A673 (cell line): ENCODE results near the gene C19orf47. TPM values are rescaled to one million over a fixed set of nuclear protein-coding genes. Genes with fewer than 3 reads are reported as not detected.
A peak's percentile ranks its signal among the peaks of the same experiment; 100 is the strongest.

Experiments used
- BruUV-seq: library from RNA; stranded (reverse); fragments of 400-500 nt; replicated peaks from 2 replicates; lab custom pipeline; 2021; lab: Mats Ljungman, UMichigan
- CTCF ChIA-PET: fragments of 300-600 bp; sonication (Branson Sonifier 250); formaldehyde crosslinking; loops from one replicate; lab custom pipeline; 2022; ENCODE audit warnings: antibody characterized with exemption; lab: Charles Lee
- POLR2A ChIA-PET: fragments of 300-600 bp; sonication (Branson Sonifier 250); formaldehyde crosslinking; loops from one replicate; lab custom pipeline; 2022; ENCODE audit warnings: antibody characterized with exemption; ENCODE audit not compliant: low non-redundant PET; lab: Charles Lee
- DNase-seq: peaks from one replicate; pipeline ENCODE4 v3.0.0-alpha.2; 2015; ENCODE audit warnings: low spot score
- H3K27ac ChIP-seq: fragments of 200-600 bp; sonication (generic); 2 replicates; pipeline ENCODE4 v1.5.1; 2016; ENCODE audit warnings: mixed run types, low read depth, mild to moderate bottlenecking, mixed read lengths, antibody characterized with exemption, low read length; ENCODE audit not compliant: poor library complexity, severe bottlenecking
- H3K27me3 ChIP-seq: fragments of 200-600 bp; sonication (generic); replicated peaks from 2 replicates; pipeline ENCODE4 v1.6.1; 2017; ENCODE audit warnings: mixed run types, low read depth, mild to moderate bottlenecking, mixed read lengths, antibody characterized with exemption, low read length; ENCODE audit not compliant: insufficient read depth, poor library complexity
- H3K36me3 ChIP-seq: fragments of 200-600 bp; sonication (generic); 2 replicates; pipeline ENCODE4 v1.6.1; 2016; ENCODE audit warnings: mixed run types, mild to moderate bottlenecking, mixed read lengths, antibody characterized with exemption, low read length; ENCODE audit not compliant: insufficient read depth, poor library complexity, severe bottlenecking
- H3K4me1 ChIP-seq: fragments of 200-600 bp; sonication (generic); 2 replicates; pipeline ENCODE4 v1.6.1; 2017; ENCODE audit warnings: mixed run types, mild to moderate bottlenecking, mixed read lengths, antibody characterized with exemption, low read length; ENCODE audit not compliant: insufficient read depth, poor library complexity, severe bottlenecking
- H3K4me3 ChIP-seq: fragments of 200-600 bp; sonication (generic); 2 replicates; pipeline ENCODE4 v1.5.1; 2016; ENCODE audit warnings: low read depth, mixed run types, mild to moderate bottlenecking, mixed read lengths, low read length; ENCODE audit not compliant: poor library complexity, severe bottlenecking
- H3K9me3 ChIP-seq: fragments of 200-600 bp; sonication (generic); 2 replicates; pipeline ENCODE4 v1.6.1; 2016; ENCODE audit warnings: mixed run types, low read depth, mild to moderate bottlenecking, mixed read lengths, antibody characterized with exemption, low read length; ENCODE audit not compliant: poor library complexity, severe bottlenecking
- EZH2 ChIP-seq: fragments of 200-600 bp; sonication (generic); IDR thresholded peaks from 2 replicates; pipeline ENCODE4 v1.6.1; 2017; ENCODE audit warnings: borderline replicate concordance, low read depth, mild to moderate bottlenecking, mixed read lengths, antibody characterized with exemption, low read length; ENCODE audit not compliant: poor library complexity, severe bottlenecking
- intact Hi-C: fragments of 100-400 bp; cut with micrococcal nuclease; formaldehyde crosslinking; loops from one replicate; pipeline ENCODE4 v1.10.0; 2022; ENCODE audit not compliant: unreplicated experiment
- total RNA-seq: library from RNA; stranded (reverse); gene quantifications from 2 replicates; pipeline ENCODE4 v1.2.3, GENCODE V29; 2021
- TF ChIP-seq, protein P1 (sequence below): fragments of 300-800, 200-600 bp; sonication (generic); conservative IDR thresholded peaks from 2 replicates; pipeline ENCODE4 v1.5.1; 2017; ENCODE audit warnings: low read depth, mild to moderate bottlenecking, antibody characterized with exemption, low read length, moderate library complexity, mixed read lengths

Gene C19orf47
- total RNA-seq, 1 experiment from 2014 or later: 26.5 TPM

DNA sequence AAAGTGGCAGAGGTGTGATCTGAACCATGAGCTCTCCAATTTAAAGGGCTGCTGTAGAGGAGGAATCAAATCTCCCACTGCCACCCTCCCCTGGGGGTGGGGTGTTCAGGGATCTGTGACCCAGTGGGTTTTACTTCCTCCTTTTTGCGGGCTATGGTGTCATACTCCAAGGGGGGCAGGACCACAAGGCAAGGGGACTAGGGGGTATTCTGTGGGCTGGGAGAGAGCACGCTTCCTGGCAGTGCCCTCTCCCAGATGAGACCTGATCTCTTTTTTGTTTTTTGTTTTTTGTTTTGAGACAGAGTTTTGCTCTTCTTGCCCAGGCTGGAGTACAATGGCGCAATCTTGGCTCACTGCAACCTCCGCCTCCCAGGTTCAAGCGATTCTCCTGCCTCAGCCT is 10.6 kb upstream of the C19orf47 start:
- no TSS peak for BruUV-seq
- POLR2A ChIA-PET: no interaction called here
- intact Hi-C loops: no loop called here

DNA sequence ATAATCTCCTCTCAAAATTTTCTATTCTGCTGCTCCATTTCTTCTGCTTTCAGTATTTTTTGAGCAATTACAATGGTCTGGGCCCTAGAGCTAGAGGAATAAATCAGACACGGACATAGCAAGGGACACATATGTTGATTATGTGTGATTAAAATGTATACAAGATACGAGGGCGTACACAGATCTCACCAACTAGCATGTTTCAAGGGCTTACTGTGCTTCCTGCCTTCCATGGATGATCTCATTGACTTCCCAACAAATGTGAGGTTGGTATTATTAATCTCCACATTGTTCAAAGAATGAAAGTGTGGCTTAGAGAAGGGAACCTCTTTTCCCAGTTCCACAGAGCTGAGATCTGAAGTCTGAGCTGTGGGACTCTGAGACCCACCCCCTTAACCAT is 9.4 kb upstream of the C19orf47 start:
- POLR2A ChIA-PET: no interaction called here

More for the DNA sequence above, 10.6 kb upstream of the C19orf47 start:
- no peak for TF ChIP-seq EZH2
- TF ChIP-seq, protein P1, sequence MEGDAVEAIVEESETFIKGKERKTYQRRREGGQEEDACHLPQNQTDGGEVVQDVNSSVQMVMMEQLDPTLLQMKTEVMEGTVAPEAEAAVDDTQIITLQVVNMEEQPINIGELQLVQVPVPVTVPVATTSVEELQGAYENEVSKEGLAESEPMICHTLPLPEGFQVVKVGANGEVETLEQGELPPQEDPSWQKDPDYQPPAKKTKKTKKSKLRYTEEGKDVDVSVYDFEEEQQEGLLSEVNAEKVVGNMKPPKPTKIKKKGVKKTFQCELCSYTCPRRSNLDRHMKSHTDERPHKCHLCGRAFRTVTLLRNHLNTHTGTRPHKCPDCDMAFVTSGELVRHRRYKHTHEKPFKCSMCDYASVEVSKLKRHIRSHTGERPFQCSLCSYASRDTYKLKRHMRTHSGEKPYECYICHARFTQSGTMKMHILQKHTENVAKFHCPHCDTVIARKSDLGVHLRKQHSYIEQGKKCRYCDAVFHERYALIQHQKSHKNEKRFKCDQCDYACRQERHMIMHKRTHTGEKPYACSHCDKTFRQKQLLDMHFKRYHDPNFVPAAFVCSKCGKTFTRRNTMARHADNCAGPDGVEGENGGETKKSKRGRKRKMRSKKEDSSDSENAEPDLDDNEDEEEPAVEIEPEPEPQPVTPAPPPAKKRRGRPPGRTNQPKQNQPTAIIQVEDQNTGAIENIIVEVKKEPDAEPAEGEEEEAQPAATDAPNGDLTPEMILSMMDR: no peak
- no peak for DNase-seq
- Histone ChIP-seq H3K4me3 (no peak overlapping the region), H3K4me1 (no peaks in the 10 kb centered on the region), H3K27ac (no peak overlapping the region), H3K27me3 (no peaks in the 10 kb centered on the region), H3K36me3 (no peaks in the 10 kb centered on the region), H3K9me3 (no peaks in the 10 kb centered on the region)
- CTCF ChIA-PET: no interaction called here

DNA sequence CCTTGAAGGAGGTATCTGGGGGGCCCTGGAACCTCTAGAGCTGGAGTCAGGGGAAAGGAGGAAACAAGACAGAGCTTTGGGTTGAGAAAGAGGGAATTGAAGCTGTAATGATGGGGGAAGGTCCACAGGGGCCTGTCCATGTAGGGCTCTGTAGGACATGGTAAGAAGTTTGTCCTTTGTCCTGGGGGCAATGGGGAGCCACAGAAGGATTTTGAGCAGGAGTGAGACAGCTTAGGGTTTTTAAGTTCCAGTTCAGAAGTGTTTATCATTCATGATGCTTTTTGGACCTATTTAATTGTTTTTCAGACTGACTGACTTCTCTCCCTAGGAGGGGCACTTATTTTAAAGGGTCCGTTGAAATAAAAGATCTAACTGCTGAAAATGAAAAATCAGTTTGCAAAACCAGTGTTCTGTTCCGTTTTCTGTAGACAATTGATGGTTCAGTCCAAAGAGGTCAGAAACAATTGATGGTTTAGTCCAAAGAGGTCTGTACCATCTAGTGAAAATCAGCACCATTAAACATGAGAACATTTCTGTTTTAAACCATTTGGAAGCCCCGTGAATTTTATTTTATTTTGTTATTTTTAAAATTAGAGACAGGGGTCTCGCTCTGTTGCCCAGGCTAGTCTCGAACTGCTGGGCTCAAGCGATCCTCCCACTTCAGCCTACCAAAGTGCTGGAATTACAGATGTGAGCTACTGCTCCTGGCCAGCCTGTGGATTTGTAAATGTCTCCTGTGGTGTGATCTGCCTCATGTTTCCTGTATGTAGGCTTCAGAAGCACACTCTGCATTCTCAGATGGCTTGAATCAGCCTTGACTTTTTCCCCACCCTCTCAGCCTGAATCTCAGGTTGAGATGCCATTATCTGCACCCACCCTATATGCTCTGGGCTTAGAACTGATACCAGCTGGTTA is 8.7 kb upstream of the C19orf47 start:
- TF ChIP-seq, protein P1: no peak
- no peak for TF ChIP-seq EZH2
- no TSS peak for BruUV-seq
- ChIA-PET CTCF (no interaction called here), POLR2A (no interaction called here)
- intact Hi-C loops: no loop called here
- no peaks in the 10 kb centered on the region for H3K27me3 ChIP-seq
- DNase-seq: peak; percentile 48
- no peak overlapping the region for H3K4me3 ChIP-seq
- H3K27ac ChIP-seq: no peak overlapping the region
- H3K4me1 ChIP-seq: no peaks in the 10 kb centered on the region
- no peaks in the 10 kb centered on the region for H3K36me3 ChIP-seq
- no peaks in the 10 kb centered on the region for H3K9me3 ChIP-seq

More for the DNA sequence above, 9.4 kb upstream of the C19orf47 start:
- CTCF ChIA-PET: no interaction called here
- H3K4me1 ChIP-seq: no peaks in the 10 kb centered on the region
- no peak overlapping the region for H3K4me3 ChIP-seq
- intact Hi-C loops: no loop called here
- TF ChIP-seq, protein P1: no peak
- TF ChIP-seq EZH2: no peak
- no peaks in the 10 kb centered on the region for H3K9me3 ChIP-seq
- BruUV-seq: no TSS peak
- no peak for DNase-seq
- no peaks in the 10 kb centered on the region for H3K36me3 ChIP-seq
- H3K27ac ChIP-seq: no peak overlapping the region
- no peaks in the 10 kb centered on the region for H3K27me3 ChIP-seq
